Measurements from ENCODE around the gene PRKAR2B. TPM values are rescaled to one million over a fixed set of nuclear protein-coding genes. Genes with fewer than 3 reads are reported as not detected.

Gene PRKAR2B
- 10 to 100 TPM; 17.5 to 30.5 (median 22.9) TPM for total RNA-seq

- peak in 1 of 2 donors; percentile 37 for TF ChIP-seq POLR2A (IDR thresholded peaks at IDR 0.05)
- peak in 1 of 4 experiments; percentile 14 for TF ChIP-seq CTCF (IDR thresholded peaks at IDR 0.05)
- Histone ChIP-seq H3K4me3 (peak within 1 kb of the TSS; percentile 76 to 93), H3K27me3 (no peaks in the 10 kb centered on the region), H3K4me1 (no peaks in the 10 kb centered on the region), H3K27ac (peak within 1 kb of the TSS; percentile 89 to 91), H3K9me3 (no peaks in the 10 kb centered on the region), H3K36me3 (no peaks in the 10 kb centered on the region)
- peak; percentile 77 to 85 for DNase-seq
- intact Hi-C loops (cut with DNase I; ENCODE audit: low total_unique reads): no loop called here
Observed at GRCh38 chr7:107044347-107045194, at the start of gene PRKAR2B. TSS of gene PRKAR2B (plus strand) at chr7:107044705. CDS start at chr7:107044908, 203 bp downstream.

- H3K4me3 ChIP-seq: no peak overlapping the region
- TF ChIP-seq POLR2A (IDR thresholded peaks at IDR 0.05) (no peak), CTCF (IDR thresholded peaks at IDR 0.05) (no peak)
- intact Hi-C loops (cut with DNase I; ENCODE audit: low total_unique reads): no loop called here
- no peaks in the 10 kb centered on the region for H3K27me3 ChIP-seq
- no peaks in the 10 kb centered on the region for H3K9me3 ChIP-seq
- no peak overlapping the region for H3K27ac ChIP-seq
- no peaks in the 10 kb centered on the region for H3K4me1 ChIP-seq
- DNase-seq: no peak
- no peaks in the 10 kb centered on the region for H3K36me3 ChIP-seq
Observed at GRCh38 chr7:106994833-106995232, 49.7 kb upstream of the PRKAR2B start.

GRCh38 chr7:106997487-106998271 lies 46.8 kb upstream of the PRKAR2B start:
- Histone ChIP-seq H3K4me3 (no peak overlapping the region), H3K36me3 (no peaks in the 10 kb centered on the region), H3K27ac (no peak overlapping the region), H3K27me3 (no peaks in the 10 kb centered on the region), H3K4me1 (no peaks in the 10 kb centered on the region), H3K9me3 (no peaks in the 10 kb centered on the region)
- TF ChIP-seq POLR2A (IDR thresholded peaks at IDR 0.05) (no peak), CTCF (IDR thresholded peaks at IDR 0.05) (no peak)
- intact Hi-C loops (cut with DNase I; ENCODE audit: low total_unique reads): no loop called here
- DNase-seq: no peak

GRCh38 chr7:106999023-106999422 lies 45.5 kb upstream of the PRKAR2B start:
- intact Hi-C loops (cut with DNase I; ENCODE audit: low total_unique reads): no loop called here
- TF ChIP-seq CTCF (IDR thresholded peaks at IDR 0.05) (no peak), POLR2A (IDR thresholded peaks at IDR 0.05) (no peak)
- Histone ChIP-seq H3K4me3 (no peak overlapping the region), H3K27me3 (no peaks in the 10 kb centered on the region), H3K9me3 (no peaks in the 10 kb centered on the region), H3K36me3 (no peaks in the 10 kb centered on the region), H3K4me1 (no peaks in the 10 kb centered on the region), H3K27ac (no peak overlapping the region)
- DNase-seq: no peak

GRCh38 chr7:107001490-107001889 lies 43.0 kb upstream of the PRKAR2B start:
- H3K27me3 ChIP-seq: no peaks in the 10 kb centered on the region
- intact Hi-C loops (cut with DNase I; ENCODE audit: low total_unique reads): no loop called here
- no peak for TF ChIP-seq CTCF (IDR thresholded peaks at IDR 0.05)
- H3K4me3 ChIP-seq: no peak overlapping the region
- H3K9me3 ChIP-seq: no peaks in the 10 kb centered on the region
- H3K4me1 ChIP-seq: no peaks in the 10 kb centered on the region
- no peak overlapping the region for H3K27ac ChIP-seq
- DNase-seq: no peak
- H3K36me3 ChIP-seq: no peaks in the 10 kb centered on the region

Data from uterus (tissue), 4 donors.